ENCODE data around the gene PHETA2. TPM values are rescaled to one million over a fixed set of nuclear protein-coding genes. Genes with fewer than 3 reads are reported as not detected.

PHETA2 gene
- total RNA-seq, 1 experiment from 2014 or later, result not detected

Other genes with a start within 250 kb of the PHETA2 start
- gene SREBF2, start 241.1 kb upstream of the PHETA2 start, total RNA-seq (2014; rRNA removed; shearing (Covaris generic)), result 31.1 and 37.4 TPM in 2 replicates
- 0.78 and 5.5 TPM in 2 replicates for gene SHISA8, start 159.2 kb upstream of the PHETA2 start, total RNA-seq (2014; rRNA removed; shearing (Covaris generic))
- gene TNFRSF13C, start 147.4 kb upstream of the PHETA2 start, total RNA-seq (2014; rRNA removed; shearing (Covaris generic)), result 0.03 and 0.12 TPM in 2 replicates
- 89.5 and 91.5 TPM in 2 replicates for gene CENPM, start 127.1 kb upstream of the PHETA2 start, total RNA-seq (2014; rRNA removed; shearing (Covaris generic))
- 1.2 and 2.4 TPM in 2 replicates for gene SEPTIN3, start 104.8 kb upstream of the PHETA2 start, total RNA-seq (2014; rRNA removed; shearing (Covaris generic))
- not detected in 2 replicates for gene WBP2NL, start 75.5 kb upstream of the PHETA2 start, total RNA-seq (2014; rRNA removed; shearing (Covaris generic))
- 50.4 and 55.1 TPM in 2 replicates for gene NAGA, start 3.4 kb upstream of the PHETA2 start, total RNA-seq (2014; rRNA removed; shearing (Covaris generic))
- 23.6 and 52.0 TPM in 2 replicates for gene SMDT1, start 5.5 kb downstream of the PHETA2 start, total RNA-seq (2014; rRNA removed; shearing (Covaris generic))
- 99.5 and 129 TPM in 2 replicates for gene NDUFA6, start 16.5 kb downstream of the PHETA2 start, total RNA-seq (2014; rRNA removed; shearing (Covaris generic))
- 0.95 and 3.1 TPM in 2 replicates for gene CYP2D6, start 56.6 kb downstream of the PHETA2 start, total RNA-seq (2014; rRNA removed; shearing (Covaris generic))
- gene TCF20, start 196.4 kb downstream of the PHETA2 start, total RNA-seq (2014; rRNA removed; shearing (Covaris generic)), result 18.4 and 25.5 TPM in 2 replicates

All from G401 (cell line).